GM19239 (cell line): ENCODE data around the gene AGMO.
"Not testable (repeated sequence)": the region's sequence is repeated elsewhere in the genome, so short reads cannot be mapped to it uniquely, and the experiment has no call there.

Experiments
- DNase-seq: peaks from one replicate; pipeline ENCODE4 v3.0.0; 2011; ENCODE audit warnings: low spot score; ENCODE audit not compliant: insufficient read length
- FAIRE-seq: peaks from 2 replicates; lab custom pipeline; 2011; peaks lifted over from hg19 to GRCh38; lab: Jason Lieb, UNC

AGMO gene

GRCh38 chr7:15566476-15566875, 4.7 kb upstream of the AGMO start:
- no peak for FAIRE-seq
- no peak for DNase-seq

GRCh38 chr7:15560968-15561367, 847 bp downstream of the AGMO start:
- no peak for FAIRE-seq
- DNase-seq: no peak

GRCh38 chr7:15559416-15559928, 2.3 kb downstream of the AGMO start:
- FAIRE-seq (no peak), DNase-seq (no peak)

- no peak for DNase-seq
- FAIRE-seq: no peak
These were observed 3.1 kb downstream of the AGMO start for GRCh38 chr7:15558756-15559155.

GRCh38 chr7:15557686-15558085, 4.1 kb downstream of the AGMO start:
- no peak for FAIRE-seq
- no peak for DNase-seq

GRCh38 chr7:15557186-15557585, 4.6 kb downstream of the AGMO start:
- DNase-seq (no peak), FAIRE-seq (no peak)

GRCh38 chr7:15556339-15557105, 5.3 kb downstream of the AGMO start:
- FAIRE-seq (no peak), DNase-seq (no peak)

- no peak for DNase-seq
- no peak for FAIRE-seq
These were observed 6.4 kb downstream of the AGMO start for GRCh38 chr7:15555381-15555859.

GRCh38 chr7:15554744-15555143, 7.1 kb downstream of the AGMO start:
- FAIRE-seq (no peak), DNase-seq (no peak)

GRCh38 chr7:15554081-15554480, 7.7 kb downstream of the AGMO start:
- FAIRE-seq (no peak), DNase-seq (no peak)

GRCh38 chr7:15547320-15547719, 14.5 kb downstream of the AGMO start:
- not testable (repeated sequence) for DNase-seq, FAIRE-seq

GRCh38 chr7:15546272-15546792, 15.5 kb downstream of the AGMO start:
- DNase-seq: no peak
- FAIRE-seq: no peak

GRCh38 chr7:15544050-15544449, 17.8 kb downstream of the AGMO start:
- FAIRE-seq: no peak
- no peak for DNase-seq

- FAIRE-seq (no peak), DNase-seq (no peak)
These were observed 18.6 kb downstream of the AGMO start for GRCh38 chr7:15543256-15543655.

- FAIRE-seq: no peak
- no peak for DNase-seq
These were observed 34.2 kb downstream of the AGMO start for GRCh38 chr7:15527648-15528047.

- DNase-seq (no peak), FAIRE-seq (no peak)
These were observed 36.1 kb downstream of the AGMO start for GRCh38 chr7:15525652-15526263.

GRCh38 chr7:15524077-15524476, 37.7 kb downstream of the AGMO start:
- DNase-seq: no peak
- FAIRE-seq: no peak

GRCh38 chr7:15517865-15518264, 44.0 kb downstream of the AGMO start:
- FAIRE-seq, DNase-seq: not testable (repeated sequence)

GRCh38 chr7:15515252-15515651, 46.6 kb downstream of the AGMO start:
- no peak for FAIRE-seq
- DNase-seq: no peak

GRCh38 chr7:15508258-15508657, 53.6 kb downstream of the AGMO start:
- FAIRE-seq: no peak
- no peak for DNase-seq

GRCh38 chr7:15507708-15508107, 54.1 kb downstream of the AGMO start:
- no peak for DNase-seq
- no peak for FAIRE-seq
